ENCODE measurements around the gene HBM.

Gene HBM

GRCh38 chr16:140175-140857, 25.5 kb upstream of the HBM start:
- no peak for TF ChIP-seq TAF1 (IDR thresholded peaks at IDR 0.05; ENCODE audit: borderline replicate concordance, insufficient read depth, low read length)

- TF ChIP-seq POLR2AphosphoS5 (IDR thresholded peaks at IDR 0.05; ENCODE audit: low read depth, low read length) (no peak), REST (IDR thresholded peaks at IDR 0.05; ENCODE audit: insufficient read depth in 1 of 2, low read depth in 2 of 2, low read length in 2 of 2) (no peak), TAF1 (IDR thresholded peaks at IDR 0.05; ENCODE audit: borderline replicate concordance, insufficient read depth, low read length) (no peak), SIN3A (IDR thresholded peaks at IDR 0.05; ENCODE audit: borderline replicate concordance, insufficient read depth, low read length) (no peak), FOXP2 (optimal IDR thresholded peaks at IDR 0.05; ENCODE audit: borderline replicate concordance, extremely low read depth, extremely low read length, insufficient read depth) (no peak)
These were observed 23.3 kb upstream of the HBM start for GRCh38 chr16:142405-142967.

- TF ChIP-seq REST (IDR thresholded peaks at IDR 0.05; ENCODE audit: insufficient read depth in 1 of 2, low read depth in 2 of 2, low read length in 2 of 2), result no peak
- TF ChIP-seq TAF1 (IDR thresholded peaks at IDR 0.05; ENCODE audit: borderline replicate concordance, insufficient read depth, low read length), result no peak
- no peak for TF ChIP-seq POLR2AphosphoS5 (IDR thresholded peaks at IDR 0.05; ENCODE audit: low read depth, low read length)
- TF ChIP-seq FOXP2 (optimal IDR thresholded peaks at IDR 0.05; ENCODE audit: borderline replicate concordance, extremely low read depth, extremely low read length, insufficient read depth), result no peak
- no peak for TF ChIP-seq SIN3A (IDR thresholded peaks at IDR 0.05; ENCODE audit: borderline replicate concordance, insufficient read depth, low read length)
These were observed 22.7 kb upstream of the HBM start for GRCh38 chr16:143047-143446.

- TF ChIP-seq REST (IDR thresholded peaks at IDR 0.05; ENCODE audit: insufficient read depth in 1 of 2, low read depth in 2 of 2, low read length in 2 of 2), result no peak
These were observed 22.3 kb upstream of the HBM start for GRCh38 chr16:143456-143855.

GRCh38 chr16:144797-145252, 21.0 kb upstream of the HBM start:
- no peak for TF ChIP-seq SIN3A (IDR thresholded peaks at IDR 0.05; ENCODE audit: borderline replicate concordance, insufficient read depth, low read length)
- no peak for TF ChIP-seq POLR2AphosphoS5 (IDR thresholded peaks at IDR 0.05; ENCODE audit: low read depth, low read length)
- TF ChIP-seq TAF1 (IDR thresholded peaks at IDR 0.05; ENCODE audit: borderline replicate concordance, insufficient read depth, low read length), result no peak
- TF ChIP-seq REST (IDR thresholded peaks at IDR 0.05; ENCODE audit: insufficient read depth in 1 of 2, low read depth in 2 of 2, low read length in 2 of 2), result no peak
- no peak for TF ChIP-seq FOXP2 (optimal IDR thresholded peaks at IDR 0.05; ENCODE audit: borderline replicate concordance, extremely low read depth, extremely low read length, insufficient read depth)

All from PFSK-1 (cell line).